Keratinocyte (primary cell): ENCODE measurements around the gene CHSY1. TPM values are rescaled to one million over a fixed set of nuclear protein-coding genes. Genes with fewer than 3 reads are reported as not detected.

Source experiments
- DNase-seq: peaks from one replicate; pipeline ENCODE4 v3.0.0-alpha.2; 2011; ENCODE audit warnings: low read depth, missing footprints, low spot score
- FAIRE-seq: peaks from 2 replicates; lab custom pipeline; 2011; peaks lifted over from hg19 to GRCh38; lab: Jason Lieb, UNC
- H2AFZ ChIP-seq: 2 replicates; pipeline ENCODE4 v1.6.0; 2012; ENCODE audit warnings: low read length, control low read depth, inconsistent platforms; ENCODE audit not compliant: control insufficient read depth
- H3K27ac ChIP-seq: 2 replicates; pipeline ENCODE4 v1.5.1; 2011; ENCODE audit warnings: low read length; ENCODE audit not compliant: control insufficient read depth, insufficient read depth
- H3K27me3 ChIP-seq: 3 replicates; pipeline ENCODE4 v1.6.0; 2011; ENCODE audit warnings: low read length; ENCODE audit not compliant: control insufficient read depth, insufficient read depth; ENCODE audit errors: extremely low read depth
- H3K36me3 ChIP-seq, 2 experiments: 2 replicates in 1 of 2; 3 replicates in 1 of 2; pipeline ENCODE4 v1.5.1; 2011; ENCODE audit warnings: low read length in 2 of 2, mild to moderate bottlenecking in 1 of 2; ENCODE audit not compliant: control insufficient read depth in 2 of 2, insufficient read depth in 2 of 2; ENCODE audit errors: extremely low read depth in 1 of 2
- H3K4me1 ChIP-seq: 3 replicates; pipeline ENCODE4 v1.5.1; 2011; ENCODE audit warnings: low read length; ENCODE audit not compliant: control insufficient read depth, insufficient read depth; ENCODE audit errors: extremely low read depth
- H3K4me2 ChIP-seq: 3 replicates; pipeline ENCODE4 v1.6.0; 2011; ENCODE audit warnings: low read depth, low read length; ENCODE audit not compliant: control insufficient read depth, insufficient read depth; ENCODE audit errors: extremely low read depth
- H3K4me3 ChIP-seq, 3 experiments: fragments of 200-600 bp in 1 of 3; sonication (generic) in 1 of 3; 2 replicates in 2 of 3; 3 replicates in 1 of 3; pipeline ENCODE4 v1.5.1; 2011 to 2016; ENCODE audit warnings: low read length in 3 of 3, mild to moderate bottlenecking in 3 of 3, control low read depth in 2 of 3, inconsistent platforms in 1 of 3, low read depth in 1 of 3, mixed read lengths in 1 of 3, mixed run types in 1 of 3, moderate library complexity in 1 of 3; ENCODE audit not compliant: control insufficient read depth in 2 of 3, insufficient read depth in 2 of 3; ENCODE audit errors: extremely low read depth in 1 of 3
- H3K79me2 ChIP-seq: 2 replicates; pipeline ENCODE4 v1.6.0; 2012; ENCODE audit warnings: low read length; ENCODE audit not compliant: control insufficient read depth, insufficient read depth
- H3K9ac ChIP-seq: 3 replicates; pipeline ENCODE4 v1.6.0; 2011; ENCODE audit warnings: low read length; ENCODE audit not compliant: control insufficient read depth, insufficient read depth; ENCODE audit errors: extremely low read depth
- H3K9me1 ChIP-seq: 3 replicates; pipeline ENCODE4 v1.6.0; 2011; ENCODE audit warnings: low read length; ENCODE audit not compliant: control insufficient read depth, insufficient read depth; ENCODE audit errors: extremely low read depth
- H3K9me3 ChIP-seq: 2 replicates; pipeline ENCODE4 v1.5.1; 2012; ENCODE audit warnings: low read depth, low read length; ENCODE audit not compliant: control insufficient read depth
- H4K20me1 ChIP-seq: 3 replicates; pipeline ENCODE4 v1.6.0; 2011; ENCODE audit warnings: low read length; ENCODE audit not compliant: control insufficient read depth, insufficient read depth; ENCODE audit errors: extremely low read depth
- CTCF ChIP-seq, 3 experiments: IDR thresholded peaks in 1 of 3; conservative IDR thresholded peaks in 1 of 3; optimal IDR thresholded peaks in 1 of 3; 2 replicates in 2 of 3; 3 replicates in 1 of 3; pipeline versions ENCODE3 to v1.5.1; 2011; ENCODE audit warnings: low read length in 3 of 3, mild to moderate bottlenecking in 3 of 3, moderate library complexity in 2 of 3, control low read depth in 1 of 3, inconsistent platforms in 1 of 3; ENCODE audit not compliant: insufficient read depth in 2 of 3; ENCODE audit errors: extremely low read depth in 1 of 3
- EZH2 ChIP-seq: IDR thresholded peaks from one replicate; pipeline ENCODE4 v1.6.1; 2012; ENCODE audit warnings: inconsistent platforms, mild to moderate bottlenecking, low read length, moderate library complexity
- dilution Hi-C: fragments of 300-500 bp; cut with MboI; formaldehyde crosslinking; loops from one replicate; pipeline ENCODE4 v1.7.0; 2020; ENCODE audit warnings: low sequenced_read_pairs; ENCODE audit not compliant: extremely low pct_ligation_motif_present
- polyA plus RNA-seq, 5 experiments: library from polyadenylated mRNA; depleted of rRNA in 3 of 5; stranded (reverse) in 3 of 5; stranded (forward) in 1 of 5; unstranded in 1 of 5; fragments of >200 nt; gene quantifications; 1 replicate in 1 of 5; 2 replicates in 3 of 5; 3 replicates in 1 of 5; pipeline versions ENCODE4 v1.2.1 to v1.2.3, GENCODE V29; 2011 to 2012; ENCODE audit warnings: missing spikeins in 2 of 5, low read depth in 1 of 5, low replicate concordance in 1 of 5

CHSY1 gene
- polyA plus RNA-seq, 1 donor (not counting 4 experiments of a cell fraction or from before 2014, with no cell fraction given): 27.0 TPM

GRCh38 chr15:101254157-101255050 lies 2.6 kb upstream of the CHSY1 start:
- Histone ChIP-seq H3K9me3 (no peaks in the 10 kb centered on the region), H3K27ac (no peak overlapping the region)

GRCh38 chr15:101252836-101253235 lies 988 bp upstream of the CHSY1 start:
- dilution Hi-C loops: no loop called here
- H3K27ac ChIP-seq: no peak overlapping the region
- no peak for TF ChIP-seq CTCF (optimal IDR thresholded peaks at IDR 0.05 in 1 of 3, IDR thresholded peaks at IDR 0.05 in 1 of 3, conservative IDR thresholded peaks at IDR 0.05 in 1 of 3; ENCODE audit: extremely low read depth in 1 of 3, insufficient read depth in 2 of 3, low read length in 3 of 3)
- TF ChIP-seq EZH2: no peak
- peaks cover 15% of the 10 kb centered on the region for H3K4me1 ChIP-seq
- H3K4me2 ChIP-seq: peak overlapping the region; percentile 83
- H3K27me3 ChIP-seq: no peaks in the 10 kb centered on the region
- H3K36me3 ChIP-seq: no peaks in the 10 kb centered on the region
- DNase-seq (no peak), FAIRE-seq (no peak)
- peaks cover 35% of the 10 kb centered on the region for H3K79me2 ChIP-seq
- no peaks in the 10 kb centered on the region for H3K9me1 ChIP-seq
- H2AFZ ChIP-seq: no peak overlapping the region
- H4K20me1 ChIP-seq: peaks cover 4% of the 10 kb centered on the region
- peak overlapping the region; percentile 66 for H3K9ac ChIP-seq
- peak overlapping the region; percentile 53 to 79 (median 75) for H3K4me3 ChIP-seq
- H3K9me3 ChIP-seq: no peaks in the 10 kb centered on the region

More at GRCh38 chr15:101254157-101255050, 2.6 kb upstream of the CHSY1 start:
- TF ChIP-seq CTCF (optimal IDR thresholded peaks at IDR 0.05 in 1 of 3, IDR thresholded peaks at IDR 0.05 in 1 of 3, conservative IDR thresholded peaks at IDR 0.05 in 1 of 3; ENCODE audit: extremely low read depth in 1 of 3, insufficient read depth in 2 of 3, low read length in 3 of 3) (no peak), EZH2 (no peak)
- Histone ChIP-seq H3K36me3 (no peaks in the 10 kb centered on the region), H3K9me1 (no peaks in the 10 kb centered on the region), H3K4me3 (no peak overlapping the region), H3K27me3 (no peaks in the 10 kb centered on the region), H3K4me2 (no peak overlapping the region), H3K79me2 (peaks cover 20% of the 10 kb centered on the region), H3K4me1 (peaks cover 7% of the 10 kb centered on the region), H3K9ac (no peak overlapping the region), H4K20me1 (peaks cover 4% of the 10 kb centered on the region), H2AFZ (no peak overlapping the region)
- FAIRE-seq (no peak), DNase-seq (no peak)
- dilution Hi-C loops: no loop called here
